ENCODE measurements around the gene BEND2. TPM values are rescaled to one million over a fixed set of nuclear protein-coding genes. Genes with fewer than 3 reads are reported as not detected.

BEND2 gene
- total RNA-seq, 2 donors from 2014 or later, result 3.9 TPM; not detected in 1

DNA sequence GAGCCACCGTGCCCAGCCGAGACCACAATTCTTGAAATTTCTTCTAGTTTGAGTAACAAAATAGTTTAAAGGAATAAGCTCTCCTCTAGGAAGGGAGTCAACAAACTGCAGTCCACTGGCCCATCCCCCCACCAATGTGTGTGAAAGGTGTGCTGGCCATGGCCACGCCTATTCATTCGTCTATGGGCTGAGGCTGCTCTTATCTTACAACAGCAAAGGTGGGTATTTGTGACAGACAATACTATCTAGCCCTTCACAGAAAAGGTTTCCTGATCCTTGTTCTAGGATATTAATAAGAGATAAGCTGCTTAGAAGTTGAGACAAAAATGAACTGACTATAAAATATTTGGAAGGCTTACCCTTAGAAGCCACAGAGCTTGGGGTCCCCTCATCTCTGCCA, 41.2 kb downstream of the BEND2 start:
- no peaks in the 10 kb centered on the region for H3K27me3 ChIP-seq (replicated peaks; ENCODE audit: insufficient read depth)
- 90% methylated on average over 4 of the region's 4 CpGs for WGBS
- no peaks in the 10 kb centered on the region for H3K4me1 ChIP-seq (replicated peaks)
- H3K4me3 ChIP-seq, result no peak overlapping the region
- intact Hi-C loops (cut with DNase I), result no loop called here
- no peaks in the 10 kb centered on the region for H3K36me3 ChIP-seq
- DNase-seq (ENCODE audit: low spot score), result no peak
- no peaks in the 10 kb centered on the region for H3K9me3 ChIP-seq
- H3K27ac ChIP-seq, result no peak overlapping the region
- no peak for TF ChIP-seq POLR2A (IDR thresholded peaks at IDR 0.05)
- no peak for TF ChIP-seq POLR2AphosphoS5 (IDR thresholded peaks at IDR 0.05)
- TF ChIP-seq, protein P1, sequence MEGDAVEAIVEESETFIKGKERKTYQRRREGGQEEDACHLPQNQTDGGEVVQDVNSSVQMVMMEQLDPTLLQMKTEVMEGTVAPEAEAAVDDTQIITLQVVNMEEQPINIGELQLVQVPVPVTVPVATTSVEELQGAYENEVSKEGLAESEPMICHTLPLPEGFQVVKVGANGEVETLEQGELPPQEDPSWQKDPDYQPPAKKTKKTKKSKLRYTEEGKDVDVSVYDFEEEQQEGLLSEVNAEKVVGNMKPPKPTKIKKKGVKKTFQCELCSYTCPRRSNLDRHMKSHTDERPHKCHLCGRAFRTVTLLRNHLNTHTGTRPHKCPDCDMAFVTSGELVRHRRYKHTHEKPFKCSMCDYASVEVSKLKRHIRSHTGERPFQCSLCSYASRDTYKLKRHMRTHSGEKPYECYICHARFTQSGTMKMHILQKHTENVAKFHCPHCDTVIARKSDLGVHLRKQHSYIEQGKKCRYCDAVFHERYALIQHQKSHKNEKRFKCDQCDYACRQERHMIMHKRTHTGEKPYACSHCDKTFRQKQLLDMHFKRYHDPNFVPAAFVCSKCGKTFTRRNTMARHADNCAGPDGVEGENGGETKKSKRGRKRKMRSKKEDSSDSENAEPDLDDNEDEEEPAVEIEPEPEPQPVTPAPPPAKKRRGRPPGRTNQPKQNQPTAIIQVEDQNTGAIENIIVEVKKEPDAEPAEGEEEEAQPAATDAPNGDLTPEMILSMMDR (IDR thresholded peaks at IDR 0.05), result no peak

DNA sequence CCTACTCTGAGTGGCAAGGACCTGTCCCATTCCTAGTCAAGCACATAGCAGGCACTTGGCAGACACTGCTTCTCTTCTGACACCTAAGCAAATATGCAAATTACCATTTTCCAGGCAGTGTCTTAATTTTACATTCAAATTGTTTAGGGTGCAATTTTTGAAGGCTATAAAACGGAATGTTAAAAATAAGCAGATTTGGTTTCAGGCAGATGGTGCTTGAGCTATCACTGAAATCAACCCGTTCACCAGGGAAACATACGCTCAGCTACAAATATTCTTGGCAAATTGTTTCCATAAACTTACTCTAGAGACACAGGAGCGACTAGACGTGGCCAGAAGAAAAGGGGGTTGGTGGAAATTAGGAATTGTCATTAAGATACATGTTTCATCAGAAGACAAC, 45.7 kb downstream of the BEND2 start:
- no peaks in the 10 kb centered on the region for H3K36me3 ChIP-seq
- no peak overlapping the region for H3K27ac ChIP-seq
- no peaks in the 10 kb centered on the region for H3K27me3 ChIP-seq (replicated peaks; ENCODE audit: insufficient read depth)
- intact Hi-C loops (cut with DNase I), result no loop called here
- 25% methylated on average over 5 of the region's 5 CpGs for WGBS
- DNase-seq (ENCODE audit: low spot score), result no peak
- TF ChIP-seq, protein P1 (IDR thresholded peaks at IDR 0.05), result no peak
- TF ChIP-seq POLR2A (IDR thresholded peaks at IDR 0.05), result no peak
- TF ChIP-seq POLR2AphosphoS5 (IDR thresholded peaks at IDR 0.05), result no peak
- no peaks in the 10 kb centered on the region for H3K4me1 ChIP-seq (replicated peaks)
- no peak overlapping the region for H3K4me3 ChIP-seq
- no peaks in the 10 kb centered on the region for H3K9me3 ChIP-seq

DNA sequence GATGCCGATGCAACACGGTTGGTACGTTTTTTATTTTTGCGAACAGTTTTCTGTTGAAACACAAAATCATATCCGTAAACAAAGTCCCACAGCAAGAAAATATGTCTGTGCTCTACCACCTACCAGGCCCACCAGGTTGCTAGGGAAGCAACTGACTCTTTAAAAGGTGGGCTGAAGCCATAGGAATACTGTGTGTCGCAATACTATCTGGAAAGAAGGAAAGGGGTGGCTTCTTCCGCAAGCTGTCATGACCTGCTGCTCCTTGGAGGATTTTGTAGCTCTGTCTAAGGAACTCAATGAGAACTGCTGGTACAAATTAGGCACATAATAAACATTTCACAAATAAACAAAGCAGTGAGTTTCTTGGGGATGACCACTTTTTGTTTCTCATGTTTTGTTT, 46.5 kb downstream of the BEND2 start:
- TF ChIP-seq POLR2A (IDR thresholded peaks at IDR 0.05) (no peak), POLR2AphosphoS5 (IDR thresholded peaks at IDR 0.05) (no peak)
- TF ChIP-seq, protein P1 (IDR thresholded peaks at IDR 0.05), result no peak
- intact Hi-C loops (cut with DNase I), result no loop called here
- no peaks in the 10 kb centered on the region for H3K27me3 ChIP-seq (replicated peaks; ENCODE audit: insufficient read depth)

DNA sequence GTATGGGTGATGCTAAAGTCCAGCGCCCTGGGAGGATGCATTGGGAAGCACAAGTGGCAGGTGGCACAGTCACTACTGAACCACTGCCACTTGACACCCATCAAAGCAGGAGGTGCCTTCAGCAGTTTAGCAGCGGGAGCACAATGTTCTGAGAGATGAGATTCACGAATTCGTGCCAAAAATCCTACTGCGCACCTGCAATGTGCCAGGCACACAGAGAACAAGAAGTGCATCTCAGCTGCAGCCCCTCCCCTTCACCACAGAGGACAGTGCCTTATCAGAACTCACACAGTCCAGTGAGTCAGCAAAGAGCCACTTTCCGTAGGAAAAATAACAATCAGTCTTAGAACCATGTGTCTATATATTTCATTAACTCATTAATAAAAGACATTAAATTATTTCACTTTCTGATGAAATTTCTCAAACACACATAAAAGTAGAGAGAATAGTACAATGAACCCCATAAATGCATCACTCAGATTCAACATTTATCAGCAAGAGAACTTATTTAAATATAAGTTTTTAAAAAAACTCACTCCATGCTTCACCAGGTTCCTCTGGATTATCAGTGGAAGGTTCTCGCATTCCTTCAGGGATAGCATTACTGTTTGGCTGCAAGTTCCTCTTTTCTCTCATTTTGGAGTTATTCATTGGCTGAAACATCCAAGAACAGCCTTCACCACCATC, 47.0 kb downstream of the BEND2 start:
- H3K36me3 ChIP-seq, result no peaks in the 10 kb centered on the region
- no peak overlapping the region for H3K27ac ChIP-seq
- no peaks in the 10 kb centered on the region for H3K4me1 ChIP-seq (replicated peaks)
- no peak overlapping the region for H3K4me3 ChIP-seq
- no peaks in the 10 kb centered on the region for H3K9me3 ChIP-seq
- TF ChIP-seq POLR2AphosphoS5 (IDR thresholded peaks at IDR 0.05) (no peak), POLR2A (IDR thresholded peaks at IDR 0.05) (no peak)
- TF ChIP-seq, protein P1 (IDR thresholded peaks at IDR 0.05), result no peak
- intact Hi-C loops (cut with DNase I), result no loop called here
- no peak for DNase-seq (ENCODE audit: low spot score)
- no peaks in the 10 kb centered on the region for H3K27me3 ChIP-seq (replicated peaks; ENCODE audit: insufficient read depth)
- WGBS, result 48% methylated on average over 7 of the region's 7 CpGs

More for the DNA sequence above, 46.5 kb downstream of the BEND2 start:
- no peaks in the 10 kb centered on the region for H3K9me3 ChIP-seq
- H3K27ac ChIP-seq, result no peak overlapping the region
- 79% methylated on average over 7 of the region's 7 CpGs for WGBS
- DNase-seq (ENCODE audit: low spot score), result no peak
- H3K36me3 ChIP-seq, result no peaks in the 10 kb centered on the region
- H3K4me3 ChIP-seq, result no peak overlapping the region
- no peaks in the 10 kb centered on the region for H3K4me1 ChIP-seq (replicated peaks)

DNA sequence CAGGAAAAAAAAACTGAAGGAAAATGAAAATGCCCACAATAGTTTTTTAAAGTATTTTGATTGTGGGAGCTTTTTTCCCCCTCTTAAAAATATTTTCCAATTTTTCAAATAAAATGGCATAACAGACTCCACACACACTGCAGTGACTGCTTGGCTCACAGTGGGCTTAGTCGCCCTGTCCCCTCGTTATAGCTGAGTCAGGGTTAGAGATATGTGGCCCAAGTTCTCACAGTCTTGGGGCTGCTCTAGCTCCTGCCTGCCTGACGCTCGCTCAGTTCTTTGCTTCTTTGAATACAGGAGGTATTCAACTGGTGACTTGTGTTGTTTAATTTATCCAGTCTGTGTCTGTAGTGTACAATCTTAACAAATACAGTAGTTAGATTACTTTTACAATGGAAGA, 47.7 kb downstream of the BEND2 start:
- H3K36me3 ChIP-seq, result no peaks in the 10 kb centered on the region
- no peaks in the 10 kb centered on the region for H3K27me3 ChIP-seq (replicated peaks; ENCODE audit: insufficient read depth)
- no peak for TF ChIP-seq POLR2A (IDR thresholded peaks at IDR 0.05)
- no peak for TF ChIP-seq POLR2AphosphoS5 (IDR thresholded peaks at IDR 0.05)
- TF ChIP-seq, protein P1 (IDR thresholded peaks at IDR 0.05), result no peak
- H3K27ac ChIP-seq, result no peak overlapping the region
- intact Hi-C loops (cut with DNase I), result no loop called here
- DNase-seq (ENCODE audit: low spot score), result no peak
- no peaks in the 10 kb centered on the region for H3K4me1 ChIP-seq (replicated peaks)
- H3K4me3 ChIP-seq, result no peak overlapping the region
- H3K9me3 ChIP-seq, result no peaks in the 10 kb centered on the region
- WGBS, result 79% methylated on average over 4 of the region's 4 CpGs
